A549 (cell line): Measurements from ENCODE around the gene TNFRSF19.

ENCODE experiments used
- CEBPB ChIP-seq, 2 experiments: fragments of >200 bp in 1 of 2; sonication (Bioruptor Twin) in 1 of 2; formaldehyde crosslinking in 1 of 2; IDR thresholded peaks; 2 replicates each; pipeline ENCODE4 v1.6.1; 2012 to 2016
- CTCF ChIP-seq: fragments of >200 bp; sonication (Bioruptor Twin); formaldehyde crosslinking; IDR thresholded peaks from 3 replicates; pipeline ENCODE4 v1.5.1; 2016
- E2F6 ChIP-seq: IDR thresholded peaks from 2 replicates; pipeline ENCODE4 v1.6.1; 2012; ENCODE audit warnings: low read depth, borderline replicate concordance
- ELK1 ChIP-seq: fragments of 150-350 bp; IDR thresholded peaks from 2 replicates; pipeline ENCODE4 v1.6.1; 2014; ENCODE audit warnings: low read depth, mild to moderate bottlenecking, low read length
- MAZ ChIP-seq: fragments of 150-350 bp; IDR thresholded peaks from 2 replicates; pipeline ENCODE4 v1.6.1; 2014; ENCODE audit warnings: antibody characterized with exemption, low read depth, low read length, borderline replicate concordance
- POLR2A ChIP-seq: IDR thresholded peaks from 2 replicates; pipeline ENCODE4 v1.6.1; 2012; ENCODE audit warnings: mild to moderate bottlenecking, low read length
- RAD21 ChIP-seq, 2 experiments: fragments of >200 bp in 1 of 2; sonication (Bioruptor Twin) in 1 of 2; formaldehyde crosslinking in 1 of 2; IDR thresholded peaks in 1 of 2; conservative IDR thresholded peaks in 1 of 2; 2 replicates in 1 of 2; 3 replicates in 1 of 2; pipeline ENCODE4 v1.6.1; 2012 to 2018; ENCODE audit warnings: inconsistent platforms in 1 of 2
- REST ChIP-seq: fragments of 200-600 bp; sonication (generic); IDR thresholded peaks from 2 replicates; pipeline ENCODE4 v1.6.1; 2016; ENCODE audit warnings: antibody characterized with exemption, mild to moderate bottlenecking, moderate library complexity
- USF2 ChIP-seq: fragments of 450-650 bp; IDR thresholded peaks from 2 replicates; pipeline ENCODE4 v1.6.1; 2014; ENCODE audit warnings: antibody characterized with exemption

GRCh38 chr13:23570099-23570920, at the start of gene TNFRSF19:
- TF ChIP-seq CTCF = no peak
- no peak for TF ChIP-seq E2F6
- no peak for TF ChIP-seq RAD21 (conservative IDR thresholded peaks at IDR 0.05 in 1 of 2, IDR thresholded peaks at IDR 0.05 in 1 of 2)
- TF ChIP-seq MAZ = no peak
- TF ChIP-seq POLR2A = no peak
- no peak for TF ChIP-seq USF2
- TF ChIP-seq REST = no peak
- TF ChIP-seq CEBPB (IDR thresholded peaks at IDR 0.05) = no peak
- no peak for TF ChIP-seq ELK1
